Psoas muscle (tissue), 8 donors: ENCODE measurements around the gene HCN3. TPM values are rescaled to one million over a fixed set of nuclear protein-coding genes. Genes with fewer than 3 reads are reported as not detected.

Source experiments
- ATAC-seq, 4 donors: fragments of 200-7000 bp; cut with Tn5 transposase; one replicate each; pipeline ENCODE4 v1.9.1; 2020; ENCODE audit warnings: moderate library complexity in 3 of 4, mild to moderate bottlenecking in 2 of 4
- DNase-seq, 2 donors: peaks; one replicate each; pipeline ENCODE4 v3.0.0-alpha.2; 2020
- H3K27ac ChIP-seq: fragments of 200-600 bp; one replicate; pipeline ENCODE4 v1.8.0; 2022
- H3K27me3 ChIP-seq, 3 donors: fragments of 200-600 bp in 1 of 3; one replicate each; pipeline versions ENCODE4 v1.6.1 to v1.8.0; 2013 to 2022; ENCODE audit warnings: low read length in 2 of 3, mild to moderate bottlenecking in 2 of 3, moderate library complexity in 1 of 3; ENCODE audit not compliant: insufficient read depth in 3 of 3
- H3K36me3 ChIP-seq, 2 donors: fragments of 200-600 bp in 1 of 2; one replicate each; pipeline versions ENCODE4 v1.6.1 to v1.8.0; 2013 to 2022; ENCODE audit warnings: low read depth in 1 of 2, mild to moderate bottlenecking in 1 of 2, moderate library complexity in 1 of 2; ENCODE audit not compliant: insufficient read depth in 1 of 2
- H3K4me1 ChIP-seq: fragments of 200-600 bp; one replicate; pipeline ENCODE4 v1.8.0; 2022
- H3K4me3 ChIP-seq: fragments of 200-600 bp; one replicate; pipeline ENCODE4 v1.8.0; 2022; ENCODE audit warnings: mild to moderate bottlenecking
- H3K9me3 ChIP-seq: fragments of 200-600 bp; one replicate; pipeline ENCODE4 v1.8.0; 2022
- CTCF ChIP-seq: fragments of 200-600 bp; IDR thresholded peaks from one replicate; pipeline ENCODE4 v1.8.0; 2022; ENCODE audit warnings: antibody characterized with exemption
- WGBS, 3 donors: extraction: QIAGEN DNeasy Blood & Tissue Kit; methylation state at CpG; one replicate each; pipeline versions ENCODE4 v1.1.6 to v1.1.7; 2013; 5-methylcytosine and 5-hydroxymethylcytosine counted together
- intact Hi-C, 2 donors: fragments of 100-400 bp; cut with DNase I; formaldehyde crosslinking; loops; one replicate each; pipeline versions ENCODE4 v1.11.0 to v1.14.2; 2022
- polyA plus RNA-seq, 3 donors: library from polyadenylated mRNA; stranded (reverse); fragments of 200-250 nt; gene quantifications; one replicate each; pipeline ENCODE4 v1.2.3, GENCODE V29; 2013
- total RNA-seq, 4 donors: library from RNA; stranded (reverse); fragmentation: NEBNext Ultra II Directional in 2 of 4; extraction: Animal tissue kit (Norgen Biotek cat#: 25700) in 2 of 4; gene quantifications; one replicate each; pipeline versions ENCODE4 v1.2.1 to v1.2.4, GENCODE V29; 2021 to 2023
- donor health status: healthy with polysubstance abuse.
- donor health status: DM: no; HTN: no; CAD: no; lungs with moderate emphysema.
- donor health status: Bipolar disorder and iron deficiency.
- donor health status: healthy.
- donor health status: DM: yes; HTN: yes; CAD: no.
- donor health status: DM: no; HTN: no; CAD: no.
- donor health status: DM: no; HTN: no; CAD: no.
- donor health status: DM: yes; HTN: yes; CAD: no.

Gene HCN3
- total and polyA plus RNA-seq, 7 donors, result 0.27 to 0.97 (median 0.45) TPM; not detected in 1

- H3K27ac ChIP-seq, result peak overlapping the region; percentile 93
- H3K4me3 ChIP-seq, result no peak overlapping the region
- DNase-seq (no peak), ATAC-seq (no peak)
- intact Hi-C loops, result no loop called here
- WGBS, 3 donors, result 82 to 90% (median 86%) methylated on average over 11 of the region's 11 CpGs
- H3K36me3 ChIP-seq, result peaks cover 13 to 81% of the 10 kb centered on the region in 2 donors
- peaks cover 25% of the 10 kb centered on the region for H3K4me1 ChIP-seq
- no peaks in the 10 kb centered on the region for H3K27me3 ChIP-seq
- no peaks in the 10 kb centered on the region for H3K9me3 ChIP-seq
- TF ChIP-seq CTCF, result no peak
Measured at GRCh38 chr1:155263067-155263466, 14.2 kb upstream of the HCN3 start.

GRCh38 chr1:155266553-155266952, 10.7 kb upstream of the HCN3 start:
- no peak for ATAC-seq

GRCh38 chr1:155267373-155267772, 9.9 kb upstream of the HCN3 start:
- no peak for DNase-seq
- WGBS, 3 donors, result 59 to 70% (median 68%) methylated on average over 2 of the region's 2 CpGs
- intact Hi-C loops, result no loop called here
- H3K9me3 ChIP-seq, result no peaks in the 10 kb centered on the region
- no peak overlapping the region for H3K4me3 ChIP-seq
- peaks cover 17 to 88% of the 10 kb centered on the region in 2 donors for H3K36me3 ChIP-seq
- H3K27me3 ChIP-seq, result no peaks in the 10 kb centered on the region
- peaks cover 27% of the 10 kb centered on the region for H3K4me1 ChIP-seq
- ATAC-seq, result peak; percentile 54 to 81 (median 76)
- H3K27ac ChIP-seq, result peak overlapping the region; percentile 79
- TF ChIP-seq CTCF, result no peak

More at GRCh38 chr1:155266553-155266952, 10.7 kb upstream of the HCN3 start:
- Histone ChIP-seq H3K4me3 (no peak overlapping the region), H3K36me3 (peaks cover 17 to 86% of the 10 kb centered on the region in 2 donors), H3K27me3 (no peaks in the 10 kb centered on the region), H3K4me1 (peaks cover 19% of the 10 kb centered on the region), H3K27ac (peak overlapping the region; percentile 79), H3K9me3 (no peaks in the 10 kb centered on the region)
- no peak for DNase-seq
- intact Hi-C loops, result no loop called here
- 70 to 80% (median 79%) methylated on average over 6 of the region's 6 CpGs for WGBS, 3 donors
- no peak for TF ChIP-seq CTCF

- peaks cover 16 to 79% of the 10 kb centered on the region in 2 donors for H3K36me3 ChIP-seq
- no peak for DNase-seq
- H3K27me3 ChIP-seq, result no peaks in the 10 kb centered on the region
- peaks cover 25% of the 10 kb centered on the region for H3K4me1 ChIP-seq
- peak overlapping the region; percentile 79 for H3K27ac ChIP-seq
- no peak for TF ChIP-seq CTCF
- H3K4me3 ChIP-seq, result no peak overlapping the region
- no peaks in the 10 kb centered on the region for H3K9me3 ChIP-seq
- 84 to 91% (median 87%) methylated on average over 15 to 21 of the region's 21 CpGs for WGBS, 3 donors
- intact Hi-C loops, result no loop called here
- ATAC-seq, result no peak
Measured at GRCh38 chr1:155268630-155269029, 8.6 kb upstream of the HCN3 start.

GRCh38 chr1:155269381-155269780, 7.9 kb upstream of the HCN3 start:
- H3K36me3 ChIP-seq, result peaks cover 12 to 71% of the 10 kb centered on the region in 2 donors
- intact Hi-C loops, result no loop called here
- 90 to 94% (median 91%) methylated on average over 21 of the region's 21 CpGs for WGBS, 3 donors
- no peaks in the 10 kb centered on the region for H3K27me3 ChIP-seq
- DNase-seq (no peak), ATAC-seq (no peak)
- H3K4me1 ChIP-seq, result peaks cover 25% of the 10 kb centered on the region
- no peak for TF ChIP-seq CTCF
- no peaks in the 10 kb centered on the region for H3K9me3 ChIP-seq
- no peak overlapping the region for H3K4me3 ChIP-seq
- H3K27ac ChIP-seq, result no peak overlapping the region
